ENCODE results near the gene SDCCAG8.

The SDCCAG8 gene

DNA sequence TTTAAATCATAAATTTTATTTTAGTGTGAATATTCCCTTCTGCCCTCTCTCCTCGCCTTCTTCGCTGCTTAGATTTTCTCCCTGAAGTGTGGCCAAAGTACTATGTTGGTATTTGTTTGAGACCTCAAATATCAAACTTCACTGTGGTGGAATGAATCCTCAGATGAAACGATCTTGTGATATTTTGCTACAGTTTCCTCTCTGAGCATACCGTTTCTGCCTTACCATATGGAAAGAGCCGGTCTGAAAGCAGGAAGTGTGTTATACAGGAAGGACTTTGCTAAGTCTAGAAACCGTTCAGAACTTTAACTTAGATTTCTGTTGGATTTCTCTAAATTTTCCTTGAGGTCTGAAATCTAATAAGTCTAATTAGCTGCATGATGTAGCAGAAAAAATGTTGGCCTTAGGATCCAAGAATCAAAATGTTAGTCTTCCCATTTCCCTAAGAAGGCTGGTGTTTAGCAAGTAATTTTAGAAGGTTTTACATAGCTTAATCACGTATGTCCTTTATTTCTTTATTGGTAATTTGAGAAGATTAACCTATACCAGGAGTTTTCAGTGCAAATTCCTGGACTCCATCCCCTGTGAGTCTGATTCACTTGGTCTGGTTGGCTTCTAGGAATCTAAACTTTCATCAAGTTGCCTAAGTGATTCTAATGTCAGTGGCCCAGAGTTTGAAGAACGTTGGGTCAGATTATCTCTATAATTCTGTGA lies 30.7 kb downstream of the SDCCAG8 start:
- DNase-seq (ENCODE audit: low read depth) = no peak

DNA sequence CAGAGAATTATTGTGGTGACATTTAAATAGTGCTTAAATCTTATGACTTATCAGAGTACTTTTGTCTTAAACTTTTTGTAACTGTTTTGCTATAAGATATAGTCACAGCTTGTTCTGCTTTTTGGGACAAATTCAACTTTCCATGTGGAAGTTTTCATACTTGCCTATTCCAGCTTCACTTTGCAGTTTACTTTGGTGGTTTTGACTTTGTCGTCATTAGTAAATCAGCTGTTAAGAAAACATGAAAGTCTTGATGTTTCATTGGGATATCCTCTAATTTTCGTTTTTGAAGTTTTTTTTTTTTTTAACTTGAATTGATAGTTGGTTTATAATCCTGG lies 31.3 kb downstream of the SDCCAG8 start:
- no peak for DNase-seq (ENCODE audit: low read depth)

DNA sequence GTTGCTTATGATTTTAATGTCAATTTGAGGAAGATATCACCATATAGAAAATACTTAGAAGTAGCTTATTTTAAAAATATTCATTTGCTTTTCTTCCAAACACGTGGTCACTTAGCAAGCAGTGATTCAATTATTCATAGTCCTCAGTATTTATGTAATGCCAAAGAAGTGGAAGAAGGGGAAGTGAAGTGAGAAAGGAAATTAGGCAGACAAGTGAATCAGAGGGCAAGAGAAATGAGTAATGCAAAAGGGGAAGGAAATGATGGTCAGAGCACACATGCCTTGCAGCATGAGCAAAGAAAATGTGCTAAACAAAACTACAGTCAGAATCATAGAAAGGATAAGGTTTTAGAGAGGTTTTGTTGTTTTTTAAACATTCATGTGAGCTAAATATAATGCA lies 31.8 kb downstream of the SDCCAG8 start:
- peak; percentile 94 for DNase-seq (ENCODE audit: low read depth)

DNA sequence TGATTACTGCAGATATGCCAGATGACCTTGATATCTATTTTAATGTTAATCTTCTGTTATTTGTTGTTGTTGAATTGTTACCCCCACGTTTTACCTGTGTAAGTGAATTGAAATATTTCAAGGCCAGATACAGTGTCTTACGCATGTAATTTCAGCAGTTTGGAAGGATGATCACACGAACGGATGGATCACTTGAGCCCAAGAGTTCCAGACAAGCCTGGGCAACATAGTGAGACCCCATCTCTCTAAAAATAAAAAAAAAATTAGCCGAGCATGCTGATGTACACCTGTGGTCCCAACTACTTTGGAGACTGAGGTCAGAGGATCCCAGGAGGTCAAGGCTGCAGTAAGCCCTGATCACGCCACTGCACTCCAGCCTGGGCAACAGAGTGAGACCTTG lies 32.2 kb downstream of the SDCCAG8 start:
- no peak for DNase-seq (ENCODE audit: low read depth)

DNA sequence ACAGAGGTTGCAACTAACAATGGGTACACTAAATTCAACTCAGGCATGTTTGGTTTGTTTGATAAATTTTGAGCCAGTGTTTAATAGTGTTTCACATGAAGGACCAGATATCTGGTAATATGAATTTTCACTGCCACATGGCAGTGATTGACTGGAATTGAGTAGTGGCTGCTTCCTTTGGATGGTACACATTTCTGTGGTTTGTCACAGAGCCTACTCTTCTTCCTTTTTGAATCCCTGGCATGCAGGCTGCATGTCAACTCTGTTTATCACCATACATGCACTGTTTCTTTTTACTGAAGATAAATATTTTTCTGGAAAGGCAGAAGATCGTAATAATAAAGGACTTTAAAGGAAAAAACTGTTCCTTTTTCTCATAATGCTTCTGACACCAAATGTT lies 35.5 kb downstream of the SDCCAG8 start:
- DNase-seq (ENCODE audit: low read depth) = no peak

DNA sequence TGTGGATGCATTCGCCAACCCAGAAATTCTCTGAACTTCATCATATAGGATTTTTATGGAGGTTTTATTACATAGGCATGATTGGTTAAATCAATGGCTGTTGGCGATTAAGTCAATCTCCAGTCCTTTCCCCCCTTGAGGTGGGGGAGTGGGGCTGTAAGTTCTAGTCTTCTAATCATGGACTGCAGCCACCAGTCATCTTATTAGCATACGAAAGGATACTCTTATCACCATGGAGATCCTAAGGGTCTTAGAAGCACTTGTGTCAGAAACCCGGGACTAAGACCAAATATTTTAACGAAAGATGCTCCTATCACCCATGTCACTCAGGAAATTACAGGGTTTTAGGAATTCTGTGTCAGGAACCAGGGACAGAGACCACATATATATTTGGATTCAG lies 36.3 kb downstream of the SDCCAG8 start:
- DNase-seq (ENCODE audit: low read depth) = no peak

DNA sequence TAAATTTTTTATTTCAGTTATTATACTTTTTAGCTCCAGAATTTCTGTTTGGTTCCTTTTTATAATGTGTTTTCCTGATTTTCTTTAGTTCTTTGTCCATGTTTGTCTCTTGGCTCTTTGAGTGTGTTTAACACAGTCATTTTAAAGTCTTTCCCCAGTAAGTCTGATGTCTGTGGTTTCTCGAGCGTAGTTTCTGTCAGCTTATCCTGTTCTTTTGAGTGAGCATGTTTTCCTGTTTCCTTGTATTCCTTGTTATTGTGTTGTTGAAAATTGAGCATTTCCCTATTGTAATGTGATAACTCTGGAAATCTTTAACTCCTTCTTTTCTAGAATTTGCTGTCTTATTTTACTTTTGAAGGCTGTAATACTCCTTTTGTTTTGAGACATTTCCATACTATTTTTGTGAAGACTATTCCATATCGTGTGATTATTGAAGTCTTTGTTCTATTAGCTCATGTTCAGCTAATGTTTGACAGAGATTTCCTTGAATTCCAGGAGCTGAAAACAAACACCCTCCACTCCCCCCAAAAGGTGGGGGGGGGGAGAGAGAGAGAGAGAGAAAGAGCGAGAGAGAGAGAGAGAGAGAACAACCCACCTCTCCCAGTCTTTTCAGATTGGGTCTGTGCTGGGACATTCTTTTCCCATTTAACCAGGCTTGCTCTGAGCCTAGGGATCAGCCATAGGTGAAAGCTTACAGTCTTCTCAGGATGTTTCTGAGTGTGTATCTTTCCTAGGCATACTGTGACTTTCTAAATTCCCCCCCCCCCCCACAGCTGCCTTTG lies 38.3 kb downstream of the SDCCAG8 start:
- DNase-seq (ENCODE audit: low read depth) = no peak

DNA sequence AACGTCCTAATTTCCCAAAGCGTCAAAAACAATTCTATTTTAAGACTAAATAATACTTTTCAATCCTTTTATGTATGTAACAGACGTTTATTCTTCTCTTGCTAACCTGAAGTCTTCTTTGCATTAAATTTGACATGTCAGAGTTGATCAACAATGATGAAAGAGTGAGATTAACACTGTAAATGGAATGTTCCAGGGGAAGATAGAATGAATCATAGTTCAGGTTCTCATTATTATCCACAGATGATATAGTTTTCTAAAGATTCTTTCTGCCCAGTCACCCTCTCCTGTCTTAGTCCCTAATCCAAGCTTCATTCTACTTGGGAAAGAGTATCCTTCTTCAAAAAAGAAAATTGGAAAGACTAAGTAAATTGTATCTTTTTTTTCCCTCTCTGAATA lies 38.9 kb downstream of the SDCCAG8 start:
- peak; percentile 77 for DNase-seq (ENCODE audit: low read depth)

DNA sequence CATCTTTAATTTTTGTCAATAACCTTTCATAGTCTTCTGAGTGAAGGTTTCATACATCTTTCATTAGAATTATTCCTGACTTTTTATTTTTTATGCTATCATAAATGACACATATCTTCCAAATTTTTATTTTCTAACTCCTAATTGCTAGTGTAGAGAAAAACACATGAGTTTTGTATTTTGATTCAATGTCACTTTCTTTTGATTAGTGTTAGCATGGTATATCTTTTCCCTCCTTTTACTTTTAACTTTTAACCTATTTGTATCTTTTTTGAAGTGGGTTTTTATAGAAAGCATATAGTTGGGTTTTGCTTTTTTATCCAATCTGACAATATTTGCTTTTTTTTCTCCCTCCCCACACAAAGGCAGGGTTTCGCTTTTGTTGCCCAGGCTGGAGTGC lies 43.2 kb downstream of the SDCCAG8 start:
- DNase-seq (ENCODE audit: low read depth) = no peak

DNA sequence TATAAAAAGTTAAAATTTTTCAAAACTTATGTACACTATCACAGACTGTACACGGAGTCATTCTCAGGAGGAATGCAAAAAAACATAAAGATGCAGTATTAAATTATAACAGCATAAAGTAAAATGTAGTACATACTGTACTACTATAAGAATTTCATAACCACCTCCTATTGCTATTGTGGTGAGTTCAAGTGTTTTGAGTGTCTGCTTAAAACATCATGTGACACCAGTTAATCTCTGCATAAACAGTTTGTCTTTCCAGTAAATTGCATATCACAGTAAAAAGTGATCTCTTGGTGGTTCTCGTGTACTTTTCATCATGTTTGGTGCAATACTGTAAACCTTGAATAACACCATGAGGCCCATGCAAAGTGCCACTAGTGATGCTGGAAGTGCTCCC lies 45.2 kb downstream of the SDCCAG8 start:
- DNase-seq (ENCODE audit: low read depth) = no peak

DNA sequence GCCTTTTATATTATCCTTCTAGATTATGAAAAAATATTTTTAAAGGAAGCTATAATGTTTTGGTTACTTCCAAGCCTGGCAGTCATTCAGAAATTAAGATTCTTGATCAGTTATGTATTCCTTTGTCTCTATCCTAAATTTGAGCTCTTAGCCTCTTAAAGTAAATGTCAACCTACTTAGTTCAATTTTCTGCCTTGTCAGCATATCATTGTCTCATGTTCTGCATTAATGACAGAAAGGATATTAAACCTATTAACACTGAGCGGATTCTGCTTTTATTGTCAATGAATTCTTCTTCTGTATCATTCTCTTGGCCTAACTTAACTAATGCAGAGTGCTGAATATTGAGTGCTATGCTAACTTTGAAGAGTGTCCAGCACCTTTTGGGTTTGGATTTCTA lies 56.0 kb downstream of the SDCCAG8 start:
- no peak for DNase-seq (ENCODE audit: low read depth)

DNA sequence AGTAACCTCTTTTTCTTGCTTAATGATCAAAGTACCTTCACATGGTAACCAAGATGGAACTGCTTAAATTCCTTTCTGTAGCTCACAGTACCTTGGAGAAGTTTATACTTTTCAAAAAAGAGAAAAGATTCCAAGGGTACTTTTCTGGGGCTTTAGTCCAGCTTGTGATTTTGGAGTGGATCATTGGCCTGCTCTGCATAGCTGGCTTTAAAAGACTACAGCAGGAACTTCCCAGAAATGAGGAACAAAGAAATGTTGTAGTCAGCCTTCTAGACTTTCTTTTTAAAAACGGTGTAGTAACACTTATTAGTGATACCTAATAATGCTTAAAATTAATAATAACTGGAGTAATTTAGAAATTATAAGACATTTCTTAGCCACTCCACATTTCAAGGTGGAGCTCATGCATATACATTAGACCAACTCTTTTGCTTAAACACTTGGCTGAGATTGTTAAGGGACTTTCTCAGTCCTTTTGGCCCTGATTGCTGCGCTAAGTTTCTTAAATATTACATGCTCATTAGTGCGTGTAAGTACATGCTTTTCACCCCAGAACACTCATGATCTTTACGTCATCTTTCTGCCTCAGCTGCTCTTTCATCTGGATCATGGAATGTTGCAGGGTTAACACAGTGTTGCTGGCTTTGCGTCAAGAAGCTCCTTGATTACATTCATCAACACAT lies 57.3 kb downstream of the SDCCAG8 start:
- no peak for DNase-seq (ENCODE audit: low read depth)

DNA sequence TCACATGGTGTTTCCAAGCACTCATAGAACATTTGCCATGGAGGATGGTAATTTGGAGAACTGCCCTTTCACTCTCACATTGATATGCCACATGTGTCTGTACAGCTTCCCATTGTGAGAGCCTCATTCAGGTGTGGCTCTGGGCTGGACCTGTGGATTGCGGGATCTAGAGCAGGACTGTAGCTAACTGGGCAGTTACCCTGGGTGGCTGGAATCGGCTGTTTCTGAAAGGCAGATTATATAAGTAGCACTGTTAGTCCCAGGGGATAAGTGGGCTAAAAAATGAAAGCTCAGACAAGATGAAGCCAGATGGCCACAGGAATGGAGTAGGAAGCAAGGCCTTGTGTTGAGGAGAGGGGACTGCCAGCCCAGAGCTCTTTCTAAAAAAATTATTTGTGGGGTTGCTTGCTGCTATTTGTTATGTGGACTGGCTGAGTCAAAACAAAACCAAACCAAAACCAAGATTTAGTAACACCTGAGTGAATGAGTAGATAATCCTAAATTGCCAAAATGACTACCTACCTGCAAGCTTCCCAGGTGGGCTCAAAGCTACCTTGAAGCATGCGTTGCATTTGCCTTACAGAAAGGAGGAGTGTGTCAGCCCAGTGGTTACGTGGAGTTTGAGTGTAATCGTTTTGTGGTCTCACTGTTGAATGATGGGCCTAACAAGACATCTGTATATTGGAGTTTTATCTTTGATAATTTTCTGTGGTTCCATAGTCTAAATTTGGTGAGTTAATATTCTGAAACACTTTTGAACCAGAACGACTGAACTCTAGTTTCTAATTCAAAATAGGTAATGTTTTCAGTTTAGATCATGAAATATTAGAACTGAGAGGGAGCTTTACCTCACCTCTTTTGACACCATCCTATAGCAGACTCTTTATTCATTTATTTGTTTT lies 58.0 kb downstream of the SDCCAG8 start:
- DNase-seq (ENCODE audit: low read depth) = no peak

DNA sequence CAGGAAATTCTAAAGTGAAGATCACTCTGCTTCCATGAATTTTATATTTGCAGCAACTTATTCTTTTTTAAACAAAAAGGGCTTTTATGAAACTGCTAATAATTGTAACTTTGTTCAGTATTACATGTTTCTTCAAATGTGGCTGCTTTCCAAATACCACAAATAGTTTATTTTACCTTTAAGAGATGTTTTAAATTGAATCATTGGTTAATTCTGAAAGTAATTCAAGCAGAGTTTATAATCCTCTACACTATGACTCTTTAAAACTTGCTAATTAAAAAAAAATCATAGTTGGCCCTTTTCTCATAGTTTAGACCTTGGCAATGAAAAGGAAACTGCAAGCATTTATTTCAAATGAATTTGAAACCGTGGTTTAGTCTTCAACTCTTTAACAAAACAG lies 59.6 kb downstream of the SDCCAG8 start:
- no peak for DNase-seq (ENCODE audit: low read depth)

DNA sequence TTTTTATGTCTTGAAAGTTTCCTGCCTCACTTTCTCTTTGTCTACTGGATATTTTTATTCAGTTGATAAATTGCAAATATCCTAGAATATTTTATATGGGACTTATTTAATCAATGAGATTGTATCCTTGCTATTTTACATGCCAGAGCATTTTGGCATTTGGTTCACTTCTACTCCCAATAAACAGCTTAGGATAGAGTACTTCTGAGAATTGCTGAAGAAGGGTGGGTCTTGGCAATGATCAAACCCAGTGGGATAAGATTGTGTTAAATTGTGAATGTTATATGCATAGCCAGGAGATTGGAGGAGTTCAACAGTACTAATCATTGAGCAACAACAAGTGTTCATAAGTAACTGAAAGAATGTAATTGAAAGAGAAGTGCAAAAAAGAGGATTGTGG lies 60.1 kb downstream of the SDCCAG8 start:
- no peak for DNase-seq (ENCODE audit: low read depth)

DNA sequence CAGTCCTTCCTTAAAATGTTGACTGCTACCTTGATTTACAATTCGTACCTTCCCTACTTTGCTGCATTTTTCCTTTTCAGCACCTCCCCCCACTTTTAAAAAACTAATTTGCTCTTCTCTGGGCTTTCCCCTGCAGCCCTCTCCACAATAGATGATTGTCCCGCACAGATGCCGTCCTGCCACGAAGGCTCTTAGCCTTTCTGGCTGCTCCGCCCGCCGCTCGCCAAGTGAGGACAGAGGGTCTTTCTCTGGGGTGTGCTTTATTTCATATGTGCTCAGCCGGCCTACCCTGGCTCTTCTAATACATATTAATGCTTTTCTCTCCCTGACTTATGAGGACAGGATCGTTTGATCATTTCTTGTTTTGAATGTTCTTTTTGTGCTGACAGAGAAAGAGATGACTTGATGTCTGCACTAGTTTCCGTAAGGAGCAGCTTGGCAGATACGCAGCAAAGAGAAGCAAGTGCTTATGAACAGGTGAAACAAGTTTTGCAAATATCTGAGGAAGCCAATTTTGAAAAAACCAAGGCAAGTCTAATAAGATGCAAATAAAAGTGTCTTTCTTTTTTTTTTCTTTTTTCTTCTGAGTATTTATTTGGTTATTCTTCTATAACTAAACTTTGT lies 60.6 kb downstream of the SDCCAG8 start:
- DNase-seq (ENCODE audit: low read depth) = no peak

DNA sequence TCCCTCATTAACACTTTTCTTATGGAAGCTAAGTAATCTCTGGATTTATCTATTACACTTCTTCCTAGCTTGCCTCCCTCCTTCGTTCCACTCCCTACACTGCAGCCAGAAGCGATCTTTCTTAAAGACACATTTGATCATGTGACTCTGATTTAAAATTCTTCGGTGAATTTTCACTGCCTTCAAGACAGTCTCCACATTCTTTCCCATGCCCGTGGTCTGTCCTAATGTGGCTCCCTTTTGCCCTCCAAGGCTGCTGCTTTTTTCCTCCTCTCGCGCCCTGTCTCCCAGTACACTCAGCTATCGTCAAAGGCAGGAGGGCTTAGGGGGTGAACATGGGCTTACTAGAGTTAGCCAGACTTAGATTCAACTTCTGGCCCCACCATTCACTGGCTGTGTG lies 64.4 kb downstream of the SDCCAG8 start:
- no peak for DNase-seq (ENCODE audit: low read depth)

DNA sequence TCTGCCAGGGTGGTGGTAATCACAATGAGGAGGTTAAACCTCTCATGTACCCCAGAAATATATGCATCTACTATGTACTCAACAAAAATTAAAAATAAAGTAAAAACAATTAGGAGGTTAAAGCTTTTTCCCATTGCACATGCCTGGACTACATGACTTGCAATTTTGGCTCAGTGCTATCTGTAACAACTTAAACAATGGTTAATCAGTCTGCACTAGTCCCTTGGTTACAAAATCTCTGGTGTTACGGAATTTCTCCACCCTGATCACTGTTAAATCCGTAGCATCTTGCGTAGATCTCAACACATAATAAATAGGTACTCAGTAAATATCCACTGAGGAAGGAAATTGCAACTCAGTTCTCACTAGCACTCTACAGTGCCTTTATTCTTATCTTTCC lies 66.5 kb downstream of the SDCCAG8 start:
- DNase-seq (ENCODE audit: low read depth) = no peak

DNA sequence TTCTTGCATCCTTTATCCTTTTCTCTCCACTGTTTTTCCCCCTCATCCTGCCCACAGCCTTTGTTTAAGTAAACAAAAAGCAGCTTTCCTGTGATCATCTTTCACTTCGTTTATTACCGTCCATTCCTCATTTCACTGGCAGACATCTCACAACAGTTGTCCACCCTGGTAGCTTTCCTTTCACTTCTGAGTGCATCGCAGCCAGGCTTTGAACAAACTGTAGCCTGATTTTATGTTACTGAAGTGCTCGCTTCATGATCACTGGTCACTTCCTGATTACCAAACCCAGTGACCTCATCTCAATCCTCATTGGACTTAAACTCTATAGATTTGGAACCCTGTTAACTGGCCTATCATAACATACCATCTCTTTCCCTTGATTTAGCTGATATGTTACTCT lies 67.7 kb downstream of the SDCCAG8 start:
- DNase-seq (ENCODE audit: low read depth) = no peak

DNA sequence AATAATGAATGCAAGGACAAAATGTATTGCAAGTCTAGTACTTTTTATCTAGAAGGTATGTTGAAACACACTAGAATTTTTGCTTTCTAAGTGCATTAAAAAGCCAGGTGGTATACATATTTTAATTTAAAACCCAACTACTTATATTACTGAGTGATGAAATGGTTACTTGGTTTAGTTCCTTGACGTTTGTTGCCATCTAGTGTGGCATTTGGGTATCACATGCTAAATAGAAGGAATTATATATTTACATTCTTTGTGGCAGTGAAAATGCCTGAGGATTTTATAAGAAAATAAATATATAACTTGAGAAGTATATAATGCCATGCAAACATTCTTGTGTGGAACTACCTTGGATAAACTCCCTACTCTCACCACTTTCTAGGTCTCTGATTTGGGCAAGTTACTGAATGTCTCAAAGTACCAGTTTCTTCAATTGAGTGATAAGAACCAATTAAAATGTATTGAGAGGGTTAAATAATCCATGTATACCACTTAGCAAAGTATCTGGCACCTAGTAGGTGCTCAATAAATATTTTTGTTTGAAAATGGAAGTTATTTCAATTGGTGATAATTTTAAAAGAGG lies 69.6 kb downstream of the SDCCAG8 start:
- DNase-seq (ENCODE audit: low read depth) = peak; percentile 48

DNA sequence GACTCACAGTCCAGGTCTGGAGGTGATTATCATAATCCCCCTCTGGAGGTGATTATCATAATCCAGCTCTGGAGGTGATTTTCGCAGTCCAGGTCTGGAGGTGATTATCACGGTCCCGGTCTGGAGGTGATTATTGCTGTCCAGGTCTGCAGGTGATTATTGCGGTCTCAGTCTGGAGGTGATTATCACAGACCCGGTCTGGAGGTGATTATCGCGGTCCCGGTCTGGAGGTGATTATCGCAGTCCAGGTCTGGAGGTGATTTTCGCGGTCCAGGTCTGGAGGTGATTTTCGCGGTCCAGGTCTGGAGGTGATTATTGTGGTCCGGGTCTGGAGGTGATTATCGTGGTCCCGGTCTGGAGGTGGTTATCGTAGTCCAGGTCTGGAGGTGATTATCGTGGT lies 76.6 kb downstream of the SDCCAG8 start:
- DNase-seq (ENCODE audit: low read depth) = no peak

DNA sequence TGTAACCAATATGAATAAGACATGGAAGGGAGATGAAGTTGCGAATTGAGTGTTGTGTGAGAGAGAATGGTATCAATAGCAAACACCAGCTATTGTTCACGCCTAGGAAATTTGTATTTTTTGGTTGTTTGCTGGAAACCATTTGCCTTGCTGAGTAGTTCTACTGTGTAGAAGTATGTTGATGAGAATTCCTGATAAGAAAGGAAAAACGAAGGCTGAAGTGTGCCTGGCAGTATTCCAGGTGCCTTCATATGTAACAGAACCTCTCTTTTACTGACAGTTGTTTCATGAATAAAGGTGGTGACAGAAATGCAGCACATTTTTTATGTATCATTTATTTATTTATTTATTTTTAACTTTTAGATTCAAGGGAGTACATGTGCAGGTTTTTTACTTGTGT lies 79.5 kb downstream of the SDCCAG8 start:
- no peak for DNase-seq (ENCODE audit: low read depth)

Measured in non-pigmented ciliary epithelial cell (primary cell).